Frontal cortex (tissue), 4 donors: Measurements from ENCODE around the gene ZMIZ1. TPM values are rescaled to one million over a fixed set of nuclear protein-coding genes. Genes with fewer than 3 reads are reported as not detected.

Source experiments
- DNase-seq, 2 donors: peaks; one replicate each; pipeline ENCODE4 v3.0.0; 2012; ENCODE audit warnings: low spot score in 2 of 2
- FAIRE-seq: peaks from 2 replicates; lab custom pipeline; 2012; peaks lifted over from hg19 to GRCh38; lab: Jason Lieb, UNC
- total RNA-seq: library from RNA; depleted of rRNA; stranded (reverse); fragments of >200 nt; gene quantifications from one replicate; pipeline ENCODE4 v1.2.3, GENCODE V29; 2014
- donor health status: control.
- donor health status: control.
- donor health status: control.

The ZMIZ1 gene
- total RNA-seq, 1 donor from 2014 or later = 19.6 TPM

- FAIRE-seq = no peak
- no peak for DNase-seq
Measured at GRCh38 chr10:79060641-79061255, 8.0 kb upstream of the ZMIZ1 start.

GRCh38 chr10:79061441-79062315, 7.1 kb upstream of the ZMIZ1 start:
- FAIRE-seq = no peak
- no peak for DNase-seq

DNA sequence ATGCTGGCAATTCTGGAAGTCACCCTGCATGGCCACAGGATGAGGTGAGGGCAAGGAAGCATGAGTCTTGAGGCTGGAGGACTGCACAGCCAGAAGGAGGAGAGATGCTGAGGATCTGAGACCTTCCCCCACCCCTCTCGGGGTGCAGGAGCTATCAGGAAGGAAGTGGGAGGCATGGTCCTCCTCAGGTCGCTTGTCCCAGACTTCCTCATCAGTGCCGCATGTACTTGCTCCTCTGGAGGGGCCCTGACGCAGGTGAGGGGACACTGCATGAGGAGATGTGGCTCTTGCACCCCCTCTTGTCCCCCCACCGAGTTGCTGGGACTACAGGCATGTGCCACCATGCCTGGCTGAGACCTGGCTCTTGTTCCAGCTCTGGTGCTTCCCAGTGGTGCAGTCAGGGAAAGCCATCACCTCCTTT, 5.7 kb upstream of the ZMIZ1 start:
- DNase-seq (no peak), FAIRE-seq (no peak)

- no peak for DNase-seq
- no peak for FAIRE-seq
Measured at GRCh38 chr10:79063661-79064492, 4.9 kb upstream of the ZMIZ1 start.

- DNase-seq = no peak
Measured at GRCh38 chr10:79065091-79065551, 3.6 kb upstream of the ZMIZ1 start.

GRCh38 chr10:79065853-79066252, 2.9 kb upstream of the ZMIZ1 start:
- FAIRE-seq = no peak
- no peak for DNase-seq

More at GRCh38 chr10:79065091-79065551, 3.6 kb upstream of the ZMIZ1 start:
- no peak for FAIRE-seq

DNA sequence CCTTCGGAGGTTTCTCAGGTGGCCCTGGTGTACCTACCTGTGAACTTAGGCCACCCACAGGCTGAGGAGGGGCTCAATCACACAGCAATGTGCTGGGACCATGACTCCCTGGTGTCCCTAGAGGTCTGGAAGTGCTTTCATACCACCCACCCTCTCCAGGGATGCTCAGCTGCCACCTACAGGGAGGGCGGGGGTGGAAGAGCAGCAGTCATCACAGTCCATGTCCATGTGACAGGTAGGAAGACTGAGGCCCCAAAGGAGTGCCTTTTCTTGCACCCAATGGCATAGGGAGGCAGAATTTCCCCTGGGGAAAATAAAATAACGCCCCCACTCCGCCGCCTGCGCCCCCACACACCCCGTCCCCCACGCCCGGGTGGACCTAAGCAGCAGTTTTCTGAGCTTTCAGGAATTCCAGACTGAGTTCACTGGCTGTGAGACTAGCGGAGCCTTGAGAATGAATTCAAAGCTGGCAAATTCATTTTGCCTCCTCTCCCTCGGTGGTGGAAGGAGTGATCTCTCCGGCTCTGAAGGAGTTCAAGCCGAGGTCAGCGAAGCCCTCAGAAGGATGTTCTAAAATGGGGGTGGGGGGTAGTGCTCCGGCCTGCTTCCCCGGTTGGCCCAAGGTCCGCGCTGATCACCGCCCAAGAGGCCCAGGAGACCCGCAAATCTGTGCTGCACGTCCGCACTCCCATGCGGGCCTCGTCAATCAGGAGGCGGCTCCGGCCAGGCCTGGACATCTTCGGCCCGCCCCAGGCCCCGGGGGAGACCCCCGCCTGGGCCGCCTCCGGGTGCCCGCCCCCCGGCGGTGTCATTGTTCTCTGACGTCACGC, 2.1 kb upstream of the ZMIZ1 start:
- no peak for FAIRE-seq
- DNase-seq = peak; percentile 44 to 87

GRCh38 chr10:79067241-79068202, 1.2 kb upstream of the ZMIZ1 start:
- DNase-seq (peak; percentile 87), FAIRE-seq (no peak)

DNA sequence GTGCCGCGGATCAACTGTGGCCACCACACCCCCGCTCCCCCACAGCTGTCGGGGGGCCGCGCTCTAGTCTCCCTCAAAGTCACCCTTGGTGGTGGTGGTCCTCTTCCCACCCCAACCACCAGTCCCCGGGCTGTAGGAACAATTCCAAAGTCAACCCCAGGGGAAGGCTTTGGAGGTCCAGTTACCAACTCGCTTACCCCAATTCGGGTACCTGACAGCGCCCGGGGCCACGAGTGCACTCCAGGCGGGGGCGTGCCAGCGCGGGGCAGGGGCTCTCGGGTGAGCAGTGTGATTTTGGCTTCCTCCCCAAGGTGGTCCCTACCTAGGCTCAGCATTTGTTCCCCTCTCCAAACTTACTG, 584 bp upstream of the ZMIZ1 start:
- DNase-seq = peak in 1 of 2 donors; percentile 56
- FAIRE-seq = no peak

DNA sequence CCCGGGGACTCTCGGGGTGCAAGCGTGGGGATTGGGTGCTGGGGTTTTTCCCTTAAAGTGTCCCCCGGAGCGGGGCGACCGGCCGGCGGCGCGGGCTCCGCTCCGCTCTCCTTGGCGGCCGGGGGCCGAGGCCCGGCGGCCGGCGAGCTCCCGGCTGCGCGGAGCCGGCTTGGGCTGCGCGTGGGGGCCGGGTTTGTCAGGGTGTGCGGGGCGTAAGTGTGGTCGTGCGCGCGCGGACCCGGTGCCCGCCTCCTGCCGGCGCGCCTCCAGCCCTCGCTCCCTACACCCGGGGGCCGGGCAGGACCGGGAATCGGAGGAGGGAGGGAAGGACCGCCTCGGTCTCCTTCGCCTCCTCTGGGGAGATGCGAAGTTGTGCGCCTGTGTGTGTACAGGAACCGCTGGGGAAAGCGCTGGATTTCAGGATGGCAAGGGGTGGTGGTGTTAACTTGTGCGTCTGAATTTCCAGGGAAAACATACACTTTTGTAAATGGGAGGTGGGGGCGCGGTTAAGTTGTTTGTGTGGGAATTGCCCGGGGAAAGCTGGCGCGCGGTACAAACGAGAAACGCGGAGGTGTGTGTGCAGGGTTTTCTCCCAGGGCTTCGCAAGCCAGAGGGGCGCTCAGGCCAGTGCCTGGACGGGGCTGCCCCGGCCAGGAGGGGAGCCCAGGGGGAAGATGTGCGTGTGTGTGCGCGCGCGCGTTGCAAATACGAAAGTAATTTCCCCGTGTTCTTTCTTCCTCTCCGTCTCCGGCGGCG, 737 bp downstream of the ZMIZ1 start:
- peak; percentile 45 to 63 for DNase-seq
- FAIRE-seq = no peak

DNA sequence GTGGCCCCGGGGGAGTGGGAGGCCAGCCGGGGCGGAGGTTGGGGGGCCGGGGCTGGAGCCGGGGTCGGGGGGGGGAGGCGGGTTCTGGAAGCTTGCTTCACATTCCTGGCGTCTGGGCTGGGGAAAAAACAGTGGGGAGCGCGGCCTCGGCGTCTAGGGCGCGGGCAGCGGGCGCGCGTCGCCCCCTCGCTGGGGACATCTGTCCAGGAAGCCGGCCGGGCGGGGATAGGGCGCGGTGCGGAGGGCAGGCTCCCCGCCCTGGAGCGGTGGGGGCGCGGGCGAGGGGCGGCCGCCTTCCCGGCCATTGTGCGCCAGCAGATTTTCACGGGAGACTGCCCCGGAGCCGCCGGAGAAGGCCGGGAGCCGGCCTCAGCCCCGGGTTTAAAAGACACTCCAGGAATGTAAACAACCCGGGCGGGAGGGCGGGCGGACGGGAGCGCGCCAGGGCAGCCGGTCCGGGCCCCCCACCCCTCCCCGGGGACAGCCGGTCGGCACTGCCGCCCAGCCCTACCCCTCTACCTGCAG, 1.4 kb downstream of the ZMIZ1 start:
- FAIRE-seq (no peak), DNase-seq (peak; percentile 49 to 67)

DNA sequence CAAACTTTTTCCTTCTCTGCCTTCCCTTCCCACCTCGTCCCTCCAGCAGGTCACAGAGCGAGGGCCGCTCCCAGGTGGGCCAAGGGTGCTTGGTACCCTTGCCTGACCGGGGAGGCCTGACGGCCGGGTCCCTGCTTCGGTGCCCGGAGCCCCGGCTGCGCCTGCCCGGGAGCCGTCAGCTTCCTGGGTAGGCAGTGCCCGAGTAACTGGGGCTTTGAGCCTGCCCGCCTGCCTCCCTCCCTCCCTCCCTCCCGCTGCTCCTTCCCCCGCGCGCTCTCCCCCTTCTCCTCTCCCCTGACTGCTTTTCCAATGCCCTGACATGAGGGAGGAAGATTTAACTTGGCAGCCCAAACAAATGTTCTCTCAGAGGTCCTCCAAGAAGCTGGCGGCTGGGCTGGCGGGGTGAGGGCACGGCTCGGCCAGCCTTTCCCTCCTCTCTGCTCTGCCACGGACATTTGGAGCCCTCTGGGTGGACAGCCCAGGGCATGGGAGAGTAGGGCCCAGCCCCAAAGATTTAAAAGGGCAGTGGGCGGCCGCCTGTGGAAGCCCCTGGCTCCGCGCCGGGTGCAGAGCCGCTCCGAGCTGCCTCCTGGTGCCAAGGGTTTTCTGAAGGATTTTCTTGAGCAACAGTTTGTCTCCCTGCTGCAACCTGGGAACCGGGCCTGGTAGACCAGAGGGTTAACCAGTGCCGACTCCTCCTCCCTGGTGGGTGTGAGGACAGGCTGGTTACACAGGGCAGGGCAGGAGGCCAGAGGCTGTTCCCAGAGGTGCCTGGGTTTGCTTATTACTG, 2.0 kb downstream of the ZMIZ1 start:
- DNase-seq (peak; percentile 66 to 78), FAIRE-seq (no peak)

DNA sequence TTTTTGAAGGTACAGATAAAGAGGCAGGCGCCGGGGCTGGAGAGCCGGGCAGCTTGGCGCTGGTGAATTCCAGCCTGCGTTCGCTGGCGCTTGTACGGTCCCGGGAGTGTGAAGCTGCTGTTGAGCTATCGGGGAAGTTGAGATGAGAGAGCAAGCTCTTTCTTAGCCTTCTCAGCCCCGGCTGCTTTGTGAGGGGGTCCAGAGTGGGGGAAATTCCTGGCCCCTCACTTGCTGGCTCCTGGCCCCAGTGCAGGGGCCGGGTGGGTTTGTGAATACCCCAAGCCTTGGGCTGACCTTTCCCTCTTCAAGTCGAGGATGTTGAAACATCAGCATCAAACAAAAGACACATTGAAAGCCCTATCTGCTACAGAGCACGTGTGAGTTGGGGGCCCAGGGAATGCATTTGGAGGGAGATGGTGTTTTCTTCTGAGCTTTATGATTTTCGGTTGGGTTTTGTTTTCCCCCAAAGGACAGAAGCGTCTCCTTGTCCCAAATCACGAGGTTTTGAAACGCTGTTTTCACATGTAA, 2.7 kb downstream of the ZMIZ1 start:
- FAIRE-seq = no peak

GRCh38 chr10:79072041-79072441, 3.3 kb downstream of the ZMIZ1 start:
- no peak for DNase-seq
- FAIRE-seq = no peak

More for the DNA sequence above, 2.7 kb downstream of the ZMIZ1 start:
- no peak for DNase-seq

DNA sequence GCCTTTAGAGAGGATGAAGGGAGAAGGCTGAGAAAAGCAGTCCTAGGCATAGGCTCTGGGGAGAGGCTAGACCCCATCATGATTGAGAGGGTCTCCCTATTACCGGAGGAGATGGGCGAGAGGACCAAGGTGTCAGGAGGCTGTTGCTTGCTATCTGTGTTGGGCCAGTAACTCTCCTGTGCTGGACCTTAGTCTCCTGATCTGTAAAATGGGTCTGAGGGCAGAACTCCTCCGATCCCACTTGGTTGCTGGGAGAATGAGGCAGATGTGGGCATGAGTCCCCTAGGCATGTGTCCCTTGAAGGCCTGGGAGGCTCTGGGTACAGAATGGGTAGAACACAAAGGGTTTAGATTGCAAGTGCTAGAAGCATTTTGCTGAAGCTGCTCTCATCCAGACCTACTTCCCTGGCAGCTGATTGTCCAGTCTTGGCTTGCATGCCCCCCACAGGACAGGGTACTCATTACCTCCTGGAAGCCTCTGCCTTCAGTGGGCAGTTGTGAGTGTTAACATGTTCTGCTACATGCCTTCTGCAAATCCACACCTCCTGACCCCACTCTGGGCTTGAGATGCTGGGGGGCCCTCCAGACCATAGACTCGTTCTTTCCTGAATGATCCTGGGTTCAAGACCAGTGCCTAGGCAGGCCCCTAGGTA, 4.4 kb downstream of the ZMIZ1 start:
- FAIRE-seq = no peak
- DNase-seq = no peak
